Left ventricle myocardium inferior (tissue), 1 donor: Measurements from ENCODE around the gene KIAA0319L. TPM values are rescaled to one million over a fixed set of nuclear protein-coding genes. Genes with fewer than 3 reads are reported as not detected.
"Not testable (repeated sequence)": the region's sequence is repeated elsewhere in the genome, so short reads cannot be mapped to it uniquely, and the experiment has no call there.

Experiments
- DNase-seq: peaks from one replicate; pipeline ENCODE4 v3.0.0-alpha.2; 2020
- H3K27ac ChIP-seq: fragments of 200-600 bp; replicated peaks from 2 replicates; pipeline ENCODE4 v1.8.0; 2021
- H3K27me3 ChIP-seq: fragments of 200-600 bp; 2 replicates; pipeline ENCODE4 v1.8.0; 2021; ENCODE audit warnings: low read depth
- H3K36me3 ChIP-seq: fragments of 200-600 bp; 2 replicates; pipeline ENCODE4 v1.8.0; 2021
- H3K4me1 ChIP-seq: fragments of 200-600 bp; 2 replicates; pipeline ENCODE4 v1.8.0; 2021
- H3K4me3 ChIP-seq: fragments of 200-600 bp; 2 replicates; pipeline ENCODE4 v1.8.0; 2021; ENCODE audit warnings: mild to moderate bottlenecking, moderate library complexity
- H3K9me3 ChIP-seq: fragments of 200-600 bp; replicated peaks from 2 replicates; pipeline ENCODE4 v1.8.0; 2021
- intact Hi-C: fragments of 100-400 bp; cut with micrococcal nuclease; formaldehyde crosslinking; loops from one replicate; pipeline ENCODE4 v1.11.0; 2022
- total RNA-seq: library from RNA; stranded (reverse); fragmentation: NEBNext Ultra II Directional; extraction: Animal tissue kit (Norgen Biotek cat#: 25700); gene quantifications from one replicate; pipeline ENCODE4 v1.2.1, GENCODE V29; 2021
- TF ChIP-seq, protein P1 (sequence below): fragments of 200-600 bp; IDR thresholded peaks from 2 replicates; pipeline ENCODE4 v1.8.0; 2021; ENCODE audit warnings: antibody characterized with exemption, mild to moderate bottlenecking, borderline replicate concordance
- donor health status: DM: no; HTN: yes; CAD: no; lungs with severe emphysema.

Gene KIAA0319L
- total RNA-seq, 1 donor from 2014 or later: 64.3 TPM

DNA sequence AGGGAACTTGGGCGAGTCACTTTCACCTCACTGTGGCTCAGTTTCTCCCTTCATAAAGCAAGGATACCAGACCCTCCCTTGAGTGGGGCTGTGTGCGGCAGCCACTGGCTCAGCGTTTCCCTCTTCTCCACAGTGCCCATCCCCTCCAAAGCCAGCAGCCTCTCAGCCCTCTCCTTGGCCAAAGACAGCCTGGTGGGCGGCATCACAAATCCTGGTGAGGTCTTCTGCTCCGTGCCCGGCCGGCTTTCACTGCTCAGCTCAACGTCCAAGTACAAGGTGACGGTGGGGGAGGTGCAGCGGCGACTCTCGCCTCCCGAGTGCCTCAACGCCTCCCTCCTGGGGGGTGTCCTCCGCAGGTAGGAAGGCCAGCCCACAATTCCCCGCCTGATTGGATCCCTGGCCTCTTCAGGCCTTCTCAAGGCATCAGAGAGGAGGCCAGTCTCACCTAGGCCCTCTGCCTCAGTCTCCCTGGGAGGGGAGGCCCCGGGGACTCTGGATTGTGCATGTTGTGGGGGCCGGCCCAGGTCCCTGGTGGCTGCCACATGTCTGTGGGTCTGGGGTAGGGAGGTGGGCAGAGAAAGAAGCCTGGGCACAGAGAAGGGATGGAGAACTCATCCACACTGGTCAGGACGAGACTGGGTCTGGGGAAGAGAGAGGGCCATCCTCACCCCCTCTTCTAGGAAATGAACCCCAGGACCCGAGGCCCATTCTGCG lies 31.2 kb upstream of the KIAA0319L start:
- H3K9me3 ChIP-seq: no peaks in the 10 kb centered on the region
- intact Hi-C loops: no loop called here
- H3K36me3 ChIP-seq: peaks cover 5% of the 10 kb centered on the region
- H3K4me3 ChIP-seq: no peak overlapping the region
- TF ChIP-seq, protein P1, sequence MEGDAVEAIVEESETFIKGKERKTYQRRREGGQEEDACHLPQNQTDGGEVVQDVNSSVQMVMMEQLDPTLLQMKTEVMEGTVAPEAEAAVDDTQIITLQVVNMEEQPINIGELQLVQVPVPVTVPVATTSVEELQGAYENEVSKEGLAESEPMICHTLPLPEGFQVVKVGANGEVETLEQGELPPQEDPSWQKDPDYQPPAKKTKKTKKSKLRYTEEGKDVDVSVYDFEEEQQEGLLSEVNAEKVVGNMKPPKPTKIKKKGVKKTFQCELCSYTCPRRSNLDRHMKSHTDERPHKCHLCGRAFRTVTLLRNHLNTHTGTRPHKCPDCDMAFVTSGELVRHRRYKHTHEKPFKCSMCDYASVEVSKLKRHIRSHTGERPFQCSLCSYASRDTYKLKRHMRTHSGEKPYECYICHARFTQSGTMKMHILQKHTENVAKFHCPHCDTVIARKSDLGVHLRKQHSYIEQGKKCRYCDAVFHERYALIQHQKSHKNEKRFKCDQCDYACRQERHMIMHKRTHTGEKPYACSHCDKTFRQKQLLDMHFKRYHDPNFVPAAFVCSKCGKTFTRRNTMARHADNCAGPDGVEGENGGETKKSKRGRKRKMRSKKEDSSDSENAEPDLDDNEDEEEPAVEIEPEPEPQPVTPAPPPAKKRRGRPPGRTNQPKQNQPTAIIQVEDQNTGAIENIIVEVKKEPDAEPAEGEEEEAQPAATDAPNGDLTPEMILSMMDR: no peak
- H3K4me1 ChIP-seq: no peaks in the 10 kb centered on the region
- H3K27ac ChIP-seq: no peak overlapping the region
- DNase-seq: no peak
- no peaks in the 10 kb centered on the region for H3K27me3 ChIP-seq

DNA sequence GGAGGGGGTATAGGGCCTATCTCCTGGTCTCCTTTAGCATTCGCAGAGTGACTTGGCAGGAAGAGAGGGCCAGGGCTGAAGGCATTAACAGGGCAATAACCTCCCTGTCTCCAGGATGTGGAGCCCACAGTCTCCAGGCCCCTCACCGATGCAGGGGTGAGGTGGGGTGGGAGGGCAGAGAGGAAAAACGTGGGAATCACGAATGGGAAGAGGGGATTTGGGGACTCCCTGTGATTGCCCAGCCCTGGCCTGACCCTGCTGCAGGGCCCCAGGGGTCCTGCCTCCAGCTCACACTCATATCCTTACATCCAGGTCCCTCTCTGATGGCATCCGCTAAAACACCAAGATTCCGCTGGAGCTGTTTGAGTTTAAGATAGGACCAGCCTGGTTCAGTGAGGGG lies 30.5 kb upstream of the KIAA0319L start:
- no peaks in the 10 kb centered on the region for H3K4me1 ChIP-seq
- intact Hi-C loops: no loop called here
- no peak overlapping the region for H3K4me3 ChIP-seq
- no peak overlapping the region for H3K27ac ChIP-seq
- peaks cover 5% of the 10 kb centered on the region for H3K36me3 ChIP-seq
- DNase-seq: no peak
- TF ChIP-seq, protein P1: no peak
- H3K27me3 ChIP-seq: no peaks in the 10 kb centered on the region
- H3K9me3 ChIP-seq: no peaks in the 10 kb centered on the region

DNA sequence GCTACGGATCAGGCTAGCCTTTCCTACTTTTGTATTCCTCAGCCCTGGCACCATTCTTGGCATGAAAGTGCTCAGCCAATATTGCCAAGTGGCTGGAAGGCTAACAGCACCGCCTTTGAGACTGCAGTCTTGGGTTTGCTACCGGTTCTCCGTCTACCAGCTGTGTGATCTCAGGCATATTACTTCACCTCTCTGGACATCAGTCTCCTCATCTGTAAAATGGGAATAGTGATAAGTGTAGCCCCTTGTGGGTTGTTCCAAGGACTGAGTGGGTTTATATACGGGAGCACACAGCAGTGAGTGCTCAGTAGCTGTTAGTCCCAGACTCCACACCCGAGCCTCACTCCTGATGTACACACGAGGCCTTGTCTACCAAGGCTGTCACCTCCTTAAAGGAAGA lies 29.6 kb upstream of the KIAA0319L start:
- intact Hi-C loops: no loop called here
- TF ChIP-seq, protein P1: no peak
- no peaks in the 10 kb centered on the region for H3K4me1 ChIP-seq
- DNase-seq: no peak
- H3K27me3 ChIP-seq: no peaks in the 10 kb centered on the region
- peaks cover 5% of the 10 kb centered on the region for H3K36me3 ChIP-seq
- no peak overlapping the region for H3K4me3 ChIP-seq
- H3K9me3 ChIP-seq: no peaks in the 10 kb centered on the region
- no peak overlapping the region for H3K27ac ChIP-seq

DNA sequence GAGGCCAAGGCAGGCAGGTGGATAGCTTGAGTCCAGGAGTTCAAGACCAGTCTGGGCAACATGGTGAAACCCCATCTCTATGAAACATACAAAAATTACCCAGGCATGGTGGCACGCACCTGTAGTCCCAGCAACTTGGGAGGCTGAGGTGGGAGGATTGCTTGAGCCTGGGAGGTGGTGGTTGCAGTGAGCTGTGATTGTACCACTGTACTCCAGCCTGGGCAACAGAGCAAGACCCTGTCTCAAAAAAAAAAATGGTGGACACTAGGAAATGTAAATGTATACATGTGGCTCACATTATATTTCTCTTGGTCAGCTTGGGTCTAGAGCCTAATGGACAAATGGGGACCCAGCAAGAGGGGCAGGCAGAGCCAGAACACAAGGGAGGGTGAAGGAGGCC lies 28.6 kb upstream of the KIAA0319L start:
- intact Hi-C loops, DNase-seq, H3K36me3 ChIP-seq, H3K27me3 ChIP-seq, H3K27ac ChIP-seq, H3K4me1 ChIP-seq, H3K4me3 ChIP-seq, H3K9me3 ChIP-seq: not testable (repeated sequence)

DNA sequence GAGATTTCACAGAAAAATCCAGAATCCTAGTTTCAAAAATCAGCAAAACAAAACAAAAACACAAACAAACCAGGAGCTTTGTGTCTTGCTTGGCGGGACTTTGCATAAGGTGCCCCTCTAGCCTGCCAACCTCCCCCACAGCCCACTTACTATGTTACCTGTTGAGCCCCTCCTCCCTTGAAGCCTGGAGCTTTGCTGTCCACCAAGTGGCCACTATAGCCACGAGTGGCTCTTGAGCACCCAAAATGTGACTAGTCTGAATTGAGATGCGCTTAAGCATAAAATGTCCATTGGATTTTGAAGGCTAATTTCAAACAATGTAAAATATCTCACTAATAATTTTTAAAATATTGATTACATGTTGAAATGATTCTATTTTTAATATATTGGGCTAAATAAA lies 28.1 kb upstream of the KIAA0319L start:
- no peak for DNase-seq
- Histone ChIP-seq H3K27me3 (no peaks in the 10 kb centered on the region), H3K4me1 (no peaks in the 10 kb centered on the region), H3K27ac (no peak overlapping the region), H3K4me3 (no peak overlapping the region), H3K9me3 (no peaks in the 10 kb centered on the region), H3K36me3 (no peaks in the 10 kb centered on the region)
- TF ChIP-seq, protein P1: no peak
- intact Hi-C loops: no loop called here

DNA sequence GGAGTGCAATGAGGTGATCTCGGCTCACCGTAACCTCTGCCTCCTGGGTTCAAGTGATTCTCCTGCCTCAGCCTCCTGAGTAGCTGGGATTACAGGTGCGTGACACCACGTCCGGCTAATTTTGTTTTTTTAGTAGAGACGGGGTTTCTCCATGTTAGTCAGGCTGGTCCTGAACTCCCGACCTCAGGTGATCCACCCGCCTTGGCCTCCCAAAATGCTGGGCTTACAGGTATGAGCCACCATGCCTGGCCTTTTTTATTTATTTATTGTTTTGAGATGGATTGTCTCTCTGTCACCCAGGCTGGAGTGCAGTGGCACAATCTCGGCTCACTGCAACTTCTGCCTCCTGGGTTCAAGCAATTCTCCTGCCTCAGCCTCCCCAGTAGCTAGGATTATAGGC lies 24.4 kb upstream of the KIAA0319L start:
- intact Hi-C loops, H3K36me3 ChIP-seq, H3K27ac ChIP-seq, H3K9me3 ChIP-seq, H3K4me3 ChIP-seq, DNase-seq: not testable (repeated sequence)
- H3K27me3 ChIP-seq: peaks cover 30% of the 10 kb centered on the region
- peaks cover 16% of the 10 kb centered on the region for H3K4me1 ChIP-seq
